ENCODE results near the gene BRD3.
"Not testable (repeated sequence)": the region's sequence is repeated elsewhere in the genome, so short reads cannot be mapped to it uniquely, and the experiment has no call there.

BRD3 gene

DNA sequence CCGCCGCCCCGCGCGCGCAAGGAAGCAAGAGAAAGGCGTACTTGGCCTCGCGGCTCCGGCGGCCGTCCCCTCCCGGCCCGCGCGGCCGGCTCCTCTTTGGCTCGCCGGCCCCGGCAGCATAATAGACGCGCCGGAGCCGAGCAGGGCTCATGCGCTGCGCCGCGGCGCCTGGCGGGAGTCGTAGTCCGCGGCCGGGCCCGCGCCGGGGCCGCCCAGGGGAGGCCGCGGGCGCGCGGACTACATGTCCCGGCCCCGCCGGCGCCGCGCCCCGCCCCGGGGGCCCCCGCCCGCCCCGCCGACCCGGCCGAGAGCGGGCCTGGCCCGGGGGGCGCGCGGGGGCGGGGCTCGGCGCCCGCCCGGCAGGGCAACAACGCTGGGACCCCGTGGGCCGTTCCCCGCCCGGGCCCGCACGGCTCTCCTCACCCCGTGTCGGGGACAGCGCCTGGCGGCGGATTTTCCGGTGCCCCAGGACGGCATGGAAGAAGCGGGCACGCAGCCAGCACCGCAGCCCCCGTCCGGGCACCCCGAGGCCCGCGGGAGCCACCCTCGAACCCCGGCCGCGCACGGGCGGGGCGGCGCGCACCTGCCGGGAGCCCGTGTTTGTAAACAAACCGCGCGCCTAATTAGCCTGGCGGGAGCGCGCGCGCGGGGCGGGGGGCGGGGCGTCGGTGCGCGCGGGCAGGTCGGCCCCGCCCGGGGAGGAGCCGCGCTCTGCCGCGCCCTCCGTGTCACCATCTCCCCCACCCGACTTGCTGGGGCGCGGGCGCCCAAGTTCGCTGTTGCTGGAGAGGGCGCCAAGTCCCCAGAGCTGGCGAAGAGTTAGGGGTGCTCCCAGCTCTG, at the start of gene BRD3:
BRD3 (minus strand) TSS at position 123 of the 840 bp plus-strand sequence. CDS start 14,549 bp downstream, outside the sequence.
- peak; percentile 98 for DNase-seq (ENCODE audit: low spot score)
- TF ChIP-seq CTCF (IDR thresholded peaks at IDR 0.05; ENCODE audit: extremely low read depth, missing control alignments), result no peak

- no peak for DNase-seq (ENCODE audit: low spot score)
- no peak for TF ChIP-seq CTCF (IDR thresholded peaks at IDR 0.05; ENCODE audit: extremely low read depth, missing control alignments)
These were observed 44.7 kb upstream of the BRD3 start for GRCh38 chr9:134112561-134112960.

DNA sequence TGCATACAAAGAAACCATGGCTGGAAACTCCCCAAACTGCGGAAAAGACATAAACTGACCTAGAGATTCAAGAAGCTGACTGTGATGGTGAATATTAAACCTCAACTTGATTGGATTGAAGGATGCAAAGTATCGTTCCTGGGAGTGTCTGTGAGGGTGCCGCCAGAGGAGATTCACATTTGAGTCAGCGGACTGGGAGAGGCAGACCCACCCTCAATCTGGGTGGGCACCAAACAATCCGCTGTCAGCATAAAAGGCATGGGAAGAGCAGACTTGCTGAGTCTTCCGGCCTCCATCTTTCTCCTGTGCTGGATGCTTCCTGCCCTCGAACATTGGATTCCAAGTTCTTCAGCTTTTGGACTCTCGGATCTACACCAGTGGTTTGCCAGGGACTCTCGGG, 43.2 kb upstream of the BRD3 start:
- no peak for TF ChIP-seq CTCF (IDR thresholded peaks at IDR 0.05; ENCODE audit: extremely low read depth, missing control alignments)
- DNase-seq (ENCODE audit: low spot score), result no peak

DNA sequence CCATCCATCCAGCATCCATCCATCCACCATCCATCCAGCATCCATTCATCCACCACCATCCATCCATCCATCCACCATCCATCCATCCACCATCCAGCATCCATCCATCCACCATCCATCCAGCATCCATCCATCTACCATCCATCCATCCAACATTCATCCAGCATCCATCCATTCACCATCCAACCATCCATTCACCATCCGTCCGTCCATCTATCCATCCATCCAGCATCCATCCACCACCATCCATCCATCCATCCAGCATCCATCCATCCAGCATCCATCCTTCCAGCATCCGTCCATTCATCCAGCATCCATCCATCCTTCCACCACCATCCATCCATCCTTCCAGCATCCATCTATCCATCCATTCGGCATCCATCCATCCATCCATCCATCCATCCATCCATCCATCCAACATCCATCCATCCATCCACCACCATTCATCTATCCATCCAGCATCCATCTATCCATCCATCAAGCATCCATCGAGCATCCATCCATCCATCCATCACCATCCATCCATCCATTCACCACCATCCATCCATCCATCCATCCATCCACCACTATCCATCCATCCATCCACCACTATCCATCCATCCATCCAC, 35.7 kb upstream of the BRD3 start:
- TF ChIP-seq CTCF (IDR thresholded peaks at IDR 0.05; ENCODE audit: extremely low read depth, missing control alignments), result no peak
- no peak for DNase-seq (ENCODE audit: low spot score)

- TF ChIP-seq CTCF (IDR thresholded peaks at IDR 0.05; ENCODE audit: extremely low read depth, missing control alignments), result no peak
- no peak for DNase-seq (ENCODE audit: low spot score)
These were observed 33.9 kb upstream of the BRD3 start for GRCh38 chr9:134101623-134102149.

DNA sequence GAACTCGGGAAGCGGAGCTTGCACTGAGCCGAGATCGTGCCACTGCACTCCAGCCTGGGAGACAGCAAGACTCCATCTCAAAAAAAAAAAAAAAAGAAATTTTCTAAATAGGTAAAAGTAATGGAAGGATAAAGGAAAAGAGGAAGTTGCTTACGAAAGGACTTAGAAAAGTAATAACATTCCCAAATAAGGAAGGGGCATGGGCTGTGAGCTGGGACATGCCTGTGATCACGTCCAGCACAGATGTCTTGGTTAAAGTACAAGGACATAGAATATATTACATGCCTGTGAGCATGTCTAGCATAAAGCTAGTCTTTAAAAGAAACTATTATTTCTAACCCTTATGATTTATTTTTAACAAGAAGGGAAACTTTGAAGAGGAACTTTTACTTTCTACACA, 33.3 kb upstream of the BRD3 start:
- not testable (repeated sequence) for DNase-seq (ENCODE audit: low spot score)

GRCh38 chr9:134100040-134100439, 32.2 kb upstream of the BRD3 start:
- no peak for TF ChIP-seq CTCF (IDR thresholded peaks at IDR 0.05; ENCODE audit: extremely low read depth, missing control alignments)
- DNase-seq (ENCODE audit: low spot score), result no peak

All from GM20000 (cell line).